Measurements from ENCODE around the gene CCDC33.

CCDC33 gene

DNA sequence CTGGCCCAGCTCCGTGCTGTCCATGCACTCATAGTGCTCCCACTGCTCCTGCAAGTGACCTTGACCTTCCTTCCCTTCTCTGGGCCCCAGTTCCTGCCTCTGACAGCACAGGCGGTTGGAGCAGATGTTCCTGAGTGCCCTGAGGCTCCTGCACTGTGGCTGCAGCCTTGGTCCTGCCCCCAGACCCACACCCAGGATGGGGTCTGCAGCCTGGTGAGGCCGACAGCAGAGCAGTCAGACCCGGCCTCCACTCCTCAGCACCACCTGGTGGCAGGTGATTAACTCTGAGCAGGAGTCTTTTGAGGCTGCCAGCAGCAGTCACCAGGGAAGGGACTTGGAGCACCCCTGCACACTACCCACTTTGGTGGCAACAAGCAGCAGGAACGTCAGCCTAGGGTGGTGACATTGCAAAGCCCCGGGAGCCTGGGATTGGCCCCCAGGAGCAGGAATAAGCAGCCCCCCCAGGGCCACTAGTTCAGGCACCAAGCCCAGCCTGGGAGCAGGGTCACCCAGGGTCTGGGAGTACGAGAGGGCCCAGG, 66.8 kb downstream of the CCDC33 start:
- Histone ChIP-seq H3K4me3 (replicated peaks; ENCODE audit: insufficient read depth, low read length) (no peak overlapping the region), H3K27ac (replicated peaks) (no peak overlapping the region), H3K27me3 (ENCODE audit: insufficient read depth, poor library complexity, severe bottlenecking) (no peaks in the 10 kb centered on the region)
- TF ChIP-seq, protein P1, sequence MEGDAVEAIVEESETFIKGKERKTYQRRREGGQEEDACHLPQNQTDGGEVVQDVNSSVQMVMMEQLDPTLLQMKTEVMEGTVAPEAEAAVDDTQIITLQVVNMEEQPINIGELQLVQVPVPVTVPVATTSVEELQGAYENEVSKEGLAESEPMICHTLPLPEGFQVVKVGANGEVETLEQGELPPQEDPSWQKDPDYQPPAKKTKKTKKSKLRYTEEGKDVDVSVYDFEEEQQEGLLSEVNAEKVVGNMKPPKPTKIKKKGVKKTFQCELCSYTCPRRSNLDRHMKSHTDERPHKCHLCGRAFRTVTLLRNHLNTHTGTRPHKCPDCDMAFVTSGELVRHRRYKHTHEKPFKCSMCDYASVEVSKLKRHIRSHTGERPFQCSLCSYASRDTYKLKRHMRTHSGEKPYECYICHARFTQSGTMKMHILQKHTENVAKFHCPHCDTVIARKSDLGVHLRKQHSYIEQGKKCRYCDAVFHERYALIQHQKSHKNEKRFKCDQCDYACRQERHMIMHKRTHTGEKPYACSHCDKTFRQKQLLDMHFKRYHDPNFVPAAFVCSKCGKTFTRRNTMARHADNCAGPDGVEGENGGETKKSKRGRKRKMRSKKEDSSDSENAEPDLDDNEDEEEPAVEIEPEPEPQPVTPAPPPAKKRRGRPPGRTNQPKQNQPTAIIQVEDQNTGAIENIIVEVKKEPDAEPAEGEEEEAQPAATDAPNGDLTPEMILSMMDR (IDR thresholded peaks at IDR 0.05; ENCODE audit: insufficient read depth, low read length): peak; percentile 19
- no peak for TF ChIP-seq SPI1 (IDR thresholded peaks at IDR 0.05; ENCODE audit: borderline replicate concordance, low read depth)
- TF ChIP-seq, protein P2, sequence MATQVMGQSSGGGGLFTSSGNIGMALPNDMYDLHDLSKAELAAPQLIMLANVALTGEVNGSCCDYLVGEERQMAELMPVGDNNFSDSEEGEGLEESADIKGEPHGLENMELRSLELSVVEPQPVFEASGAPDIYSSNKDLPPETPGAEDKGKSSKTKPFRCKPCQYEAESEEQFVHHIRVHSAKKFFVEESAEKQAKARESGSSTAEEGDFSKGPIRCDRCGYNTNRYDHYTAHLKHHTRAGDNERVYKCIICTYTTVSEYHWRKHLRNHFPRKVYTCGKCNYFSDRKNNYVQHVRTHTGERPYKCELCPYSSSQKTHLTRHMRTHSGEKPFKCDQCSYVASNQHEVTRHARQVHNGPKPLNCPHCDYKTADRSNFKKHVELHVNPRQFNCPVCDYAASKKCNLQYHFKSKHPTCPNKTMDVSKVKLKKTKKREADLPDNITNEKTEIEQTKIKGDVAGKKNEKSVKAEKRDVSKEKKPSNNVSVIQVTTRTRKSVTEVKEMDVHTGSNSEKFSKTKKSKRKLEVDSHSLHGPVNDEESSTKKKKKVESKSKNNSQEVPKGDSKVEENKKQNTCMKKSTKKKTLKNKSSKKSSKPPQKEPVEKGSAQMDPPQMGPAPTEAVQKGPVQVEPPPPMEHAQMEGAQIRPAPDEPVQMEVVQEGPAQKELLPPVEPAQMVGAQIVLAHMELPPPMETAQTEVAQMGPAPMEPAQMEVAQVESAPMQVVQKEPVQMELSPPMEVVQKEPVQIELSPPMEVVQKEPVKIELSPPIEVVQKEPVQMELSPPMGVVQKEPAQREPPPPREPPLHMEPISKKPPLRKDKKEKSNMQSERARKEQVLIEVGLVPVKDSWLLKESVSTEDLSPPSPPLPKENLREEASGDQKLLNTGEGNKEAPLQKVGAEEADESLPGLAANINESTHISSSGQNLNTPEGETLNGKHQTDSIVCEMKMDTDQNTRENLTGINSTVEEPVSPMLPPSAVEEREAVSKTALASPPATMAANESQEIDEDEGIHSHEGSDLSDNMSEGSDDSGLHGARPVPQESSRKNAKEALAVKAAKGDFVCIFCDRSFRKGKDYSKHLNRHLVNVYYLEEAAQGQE (IDR thresholded peaks at IDR 0.05; ENCODE audit: insufficient replicate concordance, low read depth): no peak
- DNase-seq (ENCODE audit: low read depth in 1 of 2, low spot score in 1 of 2): no peak

DNA sequence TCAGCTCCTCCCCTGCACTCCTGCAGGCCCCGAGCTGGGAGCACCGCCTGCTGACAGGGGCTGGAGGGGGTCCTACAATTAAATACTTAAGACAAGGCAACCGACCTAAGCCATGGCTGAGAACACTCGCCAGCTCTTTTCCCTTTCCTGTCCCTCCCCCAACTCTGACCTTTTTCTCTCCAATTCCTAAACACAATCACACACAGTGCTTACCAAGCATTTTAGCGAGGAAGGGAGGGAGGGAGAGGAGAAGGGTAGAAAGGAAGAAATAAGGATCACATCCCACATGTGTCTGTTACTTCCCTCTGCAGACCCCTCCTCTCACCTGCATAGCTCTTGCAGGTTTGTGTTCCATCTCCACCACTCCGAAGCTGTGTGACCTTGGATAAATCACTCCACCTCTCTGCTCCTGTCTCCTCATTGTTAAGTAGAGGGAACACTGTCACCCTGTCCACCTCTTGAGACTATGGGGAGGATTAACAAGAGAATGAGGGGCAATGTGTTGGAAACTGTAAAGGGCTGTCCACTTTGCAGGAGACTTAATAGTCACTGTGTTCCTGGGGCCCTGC, 67.7 kb downstream of the CCDC33 start:
- H3K27me3 ChIP-seq (ENCODE audit: insufficient read depth, poor library complexity, severe bottlenecking): no peaks in the 10 kb centered on the region
- no peak overlapping the region for H3K27ac ChIP-seq (replicated peaks)
- H3K4me3 ChIP-seq (replicated peaks; ENCODE audit: insufficient read depth, low read length): no peak overlapping the region
- TF ChIP-seq GABPA (IDR thresholded peaks at IDR 0.05; ENCODE audit: low read depth): no peak
- TF ChIP-seq, protein P1 (IDR thresholded peaks at IDR 0.05; ENCODE audit: insufficient read depth, low read length): no peak
- TF ChIP-seq, protein P2 (IDR thresholded peaks at IDR 0.05; ENCODE audit: insufficient replicate concordance, low read depth): no peak
- TF ChIP-seq POLR2AphosphoS5 (IDR thresholded peaks at IDR 0.05; ENCODE audit: low read depth): no peak
- no peak for TF ChIP-seq SPI1 (IDR thresholded peaks at IDR 0.05; ENCODE audit: borderline replicate concordance, low read depth)
- no peak for DNase-seq (ENCODE audit: low read depth in 1 of 2, low spot score in 1 of 2)

DNA sequence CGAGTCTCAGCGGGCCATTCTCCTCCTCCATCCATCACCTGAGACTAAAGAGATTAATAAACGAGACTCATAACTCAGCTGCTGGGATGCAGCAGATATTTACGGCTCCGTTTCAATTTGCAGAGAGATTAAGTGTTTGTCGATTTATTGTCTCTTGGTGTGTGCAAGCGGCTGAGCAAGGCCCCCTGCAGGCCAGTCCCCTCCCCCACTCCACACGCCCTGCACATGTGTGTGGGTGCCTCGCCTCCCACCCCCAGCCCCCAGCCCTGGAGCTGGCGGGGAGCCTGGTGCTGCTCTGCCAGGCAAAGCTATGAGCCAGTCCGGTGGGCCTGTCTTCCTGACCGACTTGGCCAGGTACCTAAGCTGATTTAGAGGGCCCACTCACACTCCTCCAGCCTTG, 68.3 kb downstream of the CCDC33 start:
- Histone ChIP-seq H3K27me3 (ENCODE audit: insufficient read depth, poor library complexity, severe bottlenecking) (no peaks in the 10 kb centered on the region), H3K4me3 (replicated peaks; ENCODE audit: insufficient read depth, low read length) (no peak overlapping the region), H3K27ac (replicated peaks) (no peak overlapping the region)
- DNase-seq (ENCODE audit: low read depth in 1 of 2, low spot score in 1 of 2): no peak
- TF ChIP-seq POLR2AphosphoS5 (IDR thresholded peaks at IDR 0.05; ENCODE audit: low read depth): no peak

DNA sequence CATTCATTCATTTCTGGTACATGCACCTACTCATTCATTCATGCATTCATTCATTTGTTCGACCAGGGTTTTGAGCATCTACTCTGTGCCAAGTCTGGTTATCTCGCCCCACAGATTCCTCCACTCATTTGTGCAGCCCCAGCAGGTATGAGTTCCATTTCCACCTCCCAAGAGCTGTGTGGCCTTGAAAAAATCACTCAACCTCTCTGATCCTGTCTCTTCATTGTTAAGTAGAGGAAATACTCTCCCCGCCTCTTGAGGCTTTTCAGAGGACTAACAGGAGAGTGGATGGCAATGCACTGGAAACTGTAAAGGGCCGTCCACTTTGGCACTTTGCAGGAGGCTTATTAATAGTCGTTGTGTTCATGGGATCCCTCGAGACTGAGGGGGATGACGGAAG, 69.6 kb downstream of the CCDC33 start:
- H3K27ac ChIP-seq (replicated peaks): no peak overlapping the region
- no peak overlapping the region for H3K4me3 ChIP-seq (replicated peaks; ENCODE audit: insufficient read depth, low read length)
- TF ChIP-seq SPI1 (IDR thresholded peaks at IDR 0.05; ENCODE audit: borderline replicate concordance, low read depth): no peak
- TF ChIP-seq, protein P2 (IDR thresholded peaks at IDR 0.05; ENCODE audit: insufficient replicate concordance, low read depth): no peak
- TF ChIP-seq GABPA (IDR thresholded peaks at IDR 0.05; ENCODE audit: low read depth): no peak
- TF ChIP-seq POLR2AphosphoS5 (IDR thresholded peaks at IDR 0.05; ENCODE audit: low read depth): no peak
- TF ChIP-seq, protein P1 (IDR thresholded peaks at IDR 0.05; ENCODE audit: insufficient read depth, low read length): no peak
- DNase-seq (ENCODE audit: low read depth in 1 of 2, low spot score in 1 of 2): no peak
- no peaks in the 10 kb centered on the region for H3K27me3 ChIP-seq (ENCODE audit: insufficient read depth, poor library complexity, severe bottlenecking)

All from HL-60 (cell line).